PC-3 (cell line): ENCODE results near the gene FAM72B.
"Not testable (repeated sequence)": the region's sequence is repeated elsewhere in the genome, so short reads cannot be mapped to it uniquely, and the experiment has no call there.

Source experiments
- CTCF ChIP-seq: fragments of 300-600 bp; sonication (generic); conservative IDR thresholded peaks from 2 replicates; pipeline ENCODE4 v1.5.1; 2017; ENCODE audit warnings: antibody characterized with exemption, low read depth, mild to moderate bottlenecking, low read length
- EZH2 ChIP-seq: fragments of 300-600 bp; sonication (generic); IDR thresholded peaks from one replicate; pipeline ENCODE4 v1.6.1; 2017; ENCODE audit warnings: antibody characterized with exemption, mild to moderate bottlenecking, low read length; ENCODE audit not compliant: unreplicated experiment

GRCh38 chr1:121154811-121155210 is 29.3 kb downstream of the FAM72B start:
- not testable (repeated sequence) for TF ChIP-seq CTCF, EZH2
